Stimulated activated CD4-positive, alpha-beta T cell treated with anti-CD3 and anti-CD28 coated beads, TNF-alpha, amount 100 ng/mL, for 1 hour (primary cell): ENCODE results near the gene KCTD10.

Experiments used
- DNase-seq, 3 donors: peaks; one replicate each; pipeline ENCODE4 v3.0.0-alpha.2; 2020; ENCODE audit warnings: low read depth in 3 of 3, low spot score in 1 of 3

Gene KCTD10, protein sequence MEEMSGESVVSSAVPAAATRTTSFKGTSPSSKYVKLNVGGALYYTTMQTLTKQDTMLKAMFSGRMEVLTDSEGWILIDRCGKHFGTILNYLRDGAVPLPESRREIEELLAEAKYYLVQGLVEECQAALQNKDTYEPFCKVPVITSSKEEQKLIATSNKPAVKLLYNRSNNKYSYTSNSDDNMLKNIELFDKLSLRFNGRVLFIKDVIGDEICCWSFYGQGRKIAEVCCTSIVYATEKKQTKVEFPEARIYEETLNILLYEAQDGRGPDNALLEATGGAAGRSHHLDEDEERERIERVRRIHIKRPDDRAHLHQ

DNA sequence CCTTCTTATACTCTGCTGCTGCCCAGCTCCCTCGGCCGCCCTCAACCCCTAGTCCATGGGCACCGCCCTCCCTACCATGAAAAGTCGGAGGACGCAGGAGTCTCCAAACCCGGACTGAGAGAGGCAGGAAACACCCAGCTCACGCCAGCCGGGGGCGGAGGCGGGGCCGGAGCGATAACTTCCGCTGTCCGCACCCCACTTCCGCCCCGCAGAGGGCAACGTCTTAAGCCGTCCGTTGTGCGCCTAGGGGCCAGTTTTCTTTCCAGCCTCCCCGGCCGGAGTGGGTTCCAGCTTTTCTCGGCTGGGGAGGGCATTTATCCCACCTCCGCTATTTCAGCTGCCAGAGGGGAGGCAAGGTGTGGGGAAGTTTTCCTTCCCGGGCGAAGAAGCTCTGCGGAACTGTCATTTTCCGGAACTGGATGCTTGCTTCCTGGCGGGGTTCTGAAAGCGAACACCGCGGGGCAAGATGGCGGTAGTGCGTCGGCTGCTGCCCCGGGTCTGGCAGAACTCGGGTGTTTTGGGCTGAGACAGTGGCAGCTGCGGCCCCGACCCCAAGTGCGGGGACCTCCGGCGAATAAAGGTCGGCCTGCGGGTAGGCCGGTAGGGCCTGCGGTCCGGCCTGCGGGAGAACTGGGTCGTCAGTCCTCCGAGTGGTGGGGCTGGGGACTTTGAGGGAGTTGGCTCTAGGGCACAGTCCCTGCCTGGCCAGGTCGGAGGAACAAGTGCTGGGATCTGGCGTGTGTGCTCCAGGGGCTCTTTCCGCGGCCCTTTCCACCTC lies at the start of gene KCTD10, which contains the start of gene UBE3B:
KCTD10 (minus strand) TSS at position 116 of the 778 bp plus-strand sequence; CDS start at position 78, 38 bp downstream.
UBE3B (plus strand) TSS at position 450 of the 778 bp plus-strand sequence. CDS start 5,918 bp downstream, outside the sequence.
- DNase-seq, result peak; percentile 58 to 76 (median 66)

DNA sequence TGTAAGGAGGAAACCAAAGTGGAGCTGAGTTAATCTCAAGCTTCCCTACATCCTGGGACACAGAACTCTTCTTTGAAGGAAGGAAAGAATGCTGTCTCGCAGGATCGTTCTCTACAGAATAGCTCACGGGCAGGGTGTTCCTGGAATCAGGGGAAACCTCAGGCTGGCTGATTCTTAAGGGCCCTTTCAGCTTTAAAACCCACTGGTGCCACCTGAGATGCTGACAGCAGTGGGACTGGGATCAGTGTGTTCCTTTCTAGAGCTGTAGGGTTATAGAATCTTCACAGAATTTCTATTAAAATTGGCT lies 48.1 kb upstream of the KCTD10 start:
- DNase-seq, result no peak

- no peak for DNase-seq
These were observed 47.6 kb upstream of the KCTD10 start for GRCh38 chr12:109524466-109525278.

DNA sequence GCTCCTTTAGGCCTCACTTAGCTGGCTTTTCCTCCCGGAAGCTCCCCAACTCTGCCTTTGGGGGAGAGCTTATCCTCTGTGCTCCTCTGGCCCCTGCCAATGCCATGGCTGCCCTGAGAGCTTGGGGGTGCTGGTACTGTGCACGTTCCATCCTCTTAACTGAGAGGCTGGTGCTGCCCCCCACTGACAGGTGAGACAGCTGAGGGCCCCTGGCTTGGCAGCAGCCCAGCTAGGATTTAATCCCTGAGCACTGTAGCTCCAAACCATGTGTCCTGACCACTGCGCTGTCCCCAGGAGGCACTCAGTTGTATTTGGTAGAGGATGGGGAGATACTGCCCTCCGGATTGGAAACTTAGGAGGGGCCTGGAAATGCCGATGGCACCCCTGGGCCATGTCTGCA lies 46.4 kb upstream of the KCTD10 start:
- no peak for DNase-seq

DNA sequence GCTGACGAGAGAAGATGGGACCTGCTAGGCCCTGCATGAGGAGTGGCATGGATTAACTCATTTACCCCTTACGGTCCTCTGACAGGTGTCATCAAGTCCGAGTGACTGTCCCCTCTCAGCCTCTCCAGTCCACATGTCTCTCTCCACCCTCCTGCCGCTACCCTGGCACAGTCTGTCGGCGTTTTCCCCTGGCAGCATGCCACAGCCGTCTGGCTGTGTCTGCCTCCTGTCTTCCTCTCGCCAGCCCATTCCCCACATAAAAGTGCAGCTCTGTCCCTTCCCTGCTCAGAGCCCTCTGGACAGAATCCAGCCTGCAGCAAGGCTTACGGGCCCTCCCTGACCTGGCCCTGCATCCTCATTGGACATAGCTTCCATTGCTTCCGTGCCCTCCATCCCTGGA lies 46.0 kb upstream of the KCTD10 start:
- DNase-seq, result no peak

- no peak for DNase-seq
These were observed 44.7 kb upstream of the KCTD10 start for GRCh38 chr12:109521831-109522230.

GRCh38 chr12:109519787-109520186 lies 42.7 kb upstream of the KCTD10 start:
- no peak for DNase-seq

DNA sequence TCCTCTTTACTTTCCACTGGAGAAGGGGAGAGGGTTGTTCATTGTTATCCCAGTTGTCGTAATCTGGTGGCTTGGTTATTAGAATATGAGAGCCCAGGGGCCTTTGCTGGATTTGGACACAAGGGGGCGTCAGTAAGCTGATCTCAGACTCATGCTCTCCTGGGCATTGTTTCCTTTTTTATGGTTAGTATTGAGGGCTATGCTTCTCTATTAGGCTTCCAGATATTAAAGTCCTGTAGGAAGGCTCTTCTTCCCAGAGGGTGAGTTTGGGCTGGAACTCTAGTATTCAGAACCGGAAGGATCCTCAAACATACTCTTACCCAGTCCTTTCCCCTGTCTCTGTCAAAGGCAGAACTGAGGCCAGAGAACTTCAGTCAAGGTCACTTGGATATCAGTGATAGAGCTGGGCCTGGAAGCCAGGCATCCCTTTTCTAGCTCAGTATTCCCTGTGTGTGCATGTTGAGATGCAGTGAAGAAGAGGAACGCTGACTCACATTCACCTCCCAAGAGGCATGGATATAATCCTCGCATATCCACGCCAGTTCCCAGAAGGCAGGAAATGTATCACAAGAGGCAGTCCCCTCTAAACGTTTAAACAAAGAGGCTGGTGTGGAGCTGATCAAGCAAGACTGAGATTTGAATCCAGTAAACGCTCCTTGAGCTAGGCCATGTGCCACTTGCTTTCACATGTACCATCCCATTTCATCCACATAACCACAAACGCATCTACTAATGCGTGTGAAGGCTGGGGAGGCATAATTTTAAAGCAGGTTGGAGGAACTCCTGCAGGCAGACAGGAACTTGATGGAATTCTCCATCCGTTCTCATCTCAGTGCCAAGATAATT lies 41.9 kb upstream of the KCTD10 start:
- DNase-seq, result peak in 2 of 3 donors; percentile 5 to 22

DNA sequence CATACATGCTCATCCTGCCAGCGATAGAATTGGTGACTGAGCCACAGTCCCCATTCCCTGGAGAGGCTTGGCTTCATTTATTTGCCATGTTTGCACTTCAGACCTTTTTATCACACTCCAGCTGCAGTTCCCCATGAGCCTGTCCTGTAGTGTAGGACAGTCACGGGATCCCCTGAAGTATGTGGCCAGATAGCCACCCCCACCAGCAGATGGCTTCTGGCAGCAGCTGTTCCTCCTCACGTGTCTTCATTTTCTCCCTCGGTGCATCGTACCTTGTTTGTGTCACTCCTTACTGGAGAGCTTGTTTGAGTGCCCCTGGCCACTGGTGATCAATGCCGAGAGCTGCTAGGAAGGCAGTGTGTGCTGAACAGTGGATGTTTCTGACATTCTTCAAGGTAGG lies 40.5 kb upstream of the KCTD10 start:
- no peak for DNase-seq

- DNase-seq, result no peak
These were observed 36.9 kb upstream of the KCTD10 start for GRCh38 chr12:109513977-109514376.

- no peak for DNase-seq
These were observed 36.0 kb upstream of the KCTD10 start for GRCh38 chr12:109513051-109513450.

GRCh38 chr12:109512608-109513007 lies 35.5 kb upstream of the KCTD10 start:
- DNase-seq, result no peak

DNA sequence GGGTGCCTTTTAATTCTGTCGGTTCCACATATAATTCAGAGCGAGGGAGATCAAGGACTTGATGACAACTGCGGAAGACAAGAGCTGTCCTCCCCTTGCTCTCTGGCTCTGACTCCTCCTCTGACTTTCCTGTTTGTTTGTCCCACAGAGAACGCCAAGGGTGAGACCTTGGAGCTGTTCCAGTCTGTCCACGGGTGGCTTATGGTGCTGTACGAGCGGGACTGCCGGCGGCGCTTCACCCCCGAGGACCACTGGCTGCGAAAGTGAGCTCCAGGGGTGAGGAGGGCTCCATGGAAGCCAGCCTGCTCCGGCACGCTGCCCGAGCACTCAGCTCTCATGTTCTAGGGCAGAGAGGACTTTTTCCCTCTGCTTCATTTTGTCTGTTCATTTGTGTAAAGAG lies 33.1 kb upstream of the KCTD10 start:
- DNase-seq, result no peak

GRCh38 chr12:109504068-109504467 lies 27.0 kb upstream of the KCTD10 start:
- DNase-seq, result no peak

GRCh38 chr12:109503611-109504010 lies 26.5 kb upstream of the KCTD10 start:
- DNase-seq, result no peak

GRCh38 chr12:109502332-109502731 lies 25.2 kb upstream of the KCTD10 start:
- DNase-seq, result no peak

- no peak for DNase-seq
These were observed 24.2 kb upstream of the KCTD10 start for GRCh38 chr12:109501299-109501698.

GRCh38 chr12:109500406-109501185 lies 23.5 kb upstream of the KCTD10 start:
- no peak for DNase-seq

DNA sequence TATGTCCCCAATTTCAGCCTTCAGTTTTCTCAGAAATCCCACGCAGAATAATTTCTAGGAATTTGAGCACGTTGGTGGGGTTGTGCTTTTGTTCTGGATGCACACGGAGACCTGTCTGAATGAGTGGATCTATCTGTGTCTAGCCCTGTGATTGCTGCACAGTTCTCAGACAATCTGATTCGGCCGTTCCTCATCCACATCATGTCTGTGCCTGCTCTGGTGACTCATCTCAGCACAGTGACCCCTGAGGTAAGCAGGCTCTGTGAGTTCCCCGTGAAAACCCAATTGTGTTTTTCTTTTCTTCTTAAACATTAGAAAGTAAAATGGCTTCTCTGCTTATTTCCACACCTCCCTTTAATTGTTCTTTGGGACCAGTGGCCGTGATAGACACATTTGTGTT lies 20.6 kb upstream of the KCTD10 start:
- no peak for DNase-seq

GRCh38 chr12:109496306-109496705 lies 19.2 kb upstream of the KCTD10 start:
- no peak for DNase-seq
